Spleen (tissue), 7 donors: ENCODE measurements around the gene TMED7.

Source experiments
- CTCF ChIP-seq, 11 experiments: fragments of 200-600 bp in 7 of 11; fragments of 450-650 bp in 4 of 11; sonication (generic) in 4 of 11; IDR thresholded peaks in 8 of 11; conservative IDR thresholded peaks in 3 of 11; 1 replicate in 7 of 11; 2 replicates in 4 of 11; pipeline versions ENCODE4 v1.4.0 to v1.8.0; 2016 to 2021; ENCODE audit warnings: antibody characterized with exemption in 11 of 11, inconsistent platforms in 4 of 11, mild to moderate bottlenecking in 1 of 11
- POLR2A ChIP-seq, 3 donors: fragments of 450-650 bp; IDR thresholded peaks; one replicate each; pipeline ENCODE4 v1.5.1; 2017; ENCODE audit warnings: antibody characterized with exemption in 3 of 3, mild to moderate bottlenecking in 1 of 3
- donor health status: DM: no; HTN: no; CAD: no; lungs with moderate emphysema.
- donor health status: DM: no; HTN: no; CAD: no.
- donor health status: DM: no; HTN: no; CAD: no.

- no peak for TF ChIP-seq POLR2A (IDR thresholded peaks at IDR 0.05)
- TF ChIP-seq CTCF (IDR thresholded peaks at IDR 0.05 in 8 of 11, conservative IDR thresholded peaks at IDR 0.05 in 3 of 11), result no peak
These were observed 46.1 kb downstream of the TMED7 start for GRCh38 chr5:115579747-115580173.
